ENCODE measurements around the gene DGKH.

GRCh38 chr13:42047561-42048341, 697 bp upstream of the DGKH start:
- TF ChIP-seq CTCF (IDR thresholded peaks at IDR 0.05; ENCODE audit: poor library complexity) (no peak), EZH2 (IDR thresholded peaks at IDR 0.05; ENCODE audit: borderline replicate concordance) (no peak)
